Stimulated activated CD4-positive, alpha-beta T cell treated with anti-CD3 and anti-CD28 coated beads, Interleukin-1b, Interleukin-23, amount 100 ng/mL, for 24 hours (primary cell): Measurements from ENCODE around the gene PARN.

Source experiments
- DNase-seq, 4 experiments: peaks; one replicate each; pipeline ENCODE4 v3.0.0-alpha.2; 2020; ENCODE audit warnings: low read depth in 4 of 4, low spot score in 1 of 4

Gene PARN

GRCh38 chr16:14500791-14501190, 129.3 kb downstream of the PARN start:
- no peak for DNase-seq

GRCh38 chr16:14499110-14499509, 130.9 kb downstream of the PARN start:
- no peak for DNase-seq

- no peak for DNase-seq
Measured at GRCh38 chr16:14497245-14498082, 132.6 kb downstream of the PARN start.

- DNase-seq: no peak
Measured at GRCh38 chr16:14496786-14497185, 133.3 kb downstream of the PARN start.

- no peak for DNase-seq
Measured at GRCh38 chr16:14496047-14496770, 133.9 kb downstream of the PARN start.

GRCh38 chr16:14495213-14496046, 134.6 kb downstream of the PARN start:
- no peak for DNase-seq

GRCh38 chr16:14494396-14494966, 135.6 kb downstream of the PARN start:
- no peak for DNase-seq

GRCh38 chr16:14493791-14494190, 136.3 kb downstream of the PARN start:
- no peak for DNase-seq

- no peak for DNase-seq
Measured at GRCh38 chr16:14492614-14493013, 137.4 kb downstream of the PARN start.

- no peak for DNase-seq
Measured at GRCh38 chr16:14491861-14492529, 138.1 kb downstream of the PARN start.

- no peak for DNase-seq
Measured at GRCh38 chr16:14490235-14490634, 139.8 kb downstream of the PARN start.

GRCh38 chr16:14489460-14489859, 140.6 kb downstream of the PARN start:
- no peak for DNase-seq

- DNase-seq: no peak
Measured at GRCh38 chr16:14487579-14487978, 142.5 kb downstream of the PARN start.

- no peak for DNase-seq
Measured at GRCh38 chr16:14486520-14487303, 143.3 kb downstream of the PARN start.

GRCh38 chr16:14485811-14486519, 144.1 kb downstream of the PARN start:
- DNase-seq: no peak

GRCh38 chr16:14485121-14485551, 144.9 kb downstream of the PARN start:
- no peak for DNase-seq

- no peak for DNase-seq
Measured at GRCh38 chr16:14483819-14484385, 146.2 kb downstream of the PARN start.

GRCh38 chr16:14476183-14476582, 153.9 kb downstream of the PARN start:
- DNase-seq: no peak
